Activated T-cell treated with anti-CD3 and anti-CD28 coated beads for 4 hours (primary cell): ENCODE measurements around the gene MATN1.

ENCODE experiments used
- DNase-seq: peaks from one replicate; pipeline ENCODE4 v3.0.0-alpha.2; 2020

Gene MATN1

GRCh38 chr1:30757352-30758120, 34.2 kb upstream of the MATN1 start, which contains the start of gene LAPTM5:
TSS of gene LAPTM5 (minus strand) at chr1:30757774. CDS start at chr1:30757745, 29 bp downstream.
- DNase-seq = no peak

- DNase-seq = no peak
Measured at GRCh38 chr1:30756545-30757351, 33.4 kb upstream of the MATN1 start.

- DNase-seq = no peak
Measured at GRCh38 chr1:30756206-30756544, 32.8 kb upstream of the MATN1 start.

GRCh38 chr1:30755746-30756145, 32.4 kb upstream of the MATN1 start:
- DNase-seq = no peak

- no peak for DNase-seq
Measured at GRCh38 chr1:30755334-30755733, 31.9 kb upstream of the MATN1 start.

- no peak for DNase-seq
Measured at GRCh38 chr1:30754684-30755171, 31.3 kb upstream of the MATN1 start.

GRCh38 chr1:30753660-30754123, 30.3 kb upstream of the MATN1 start:
- DNase-seq = no peak

GRCh38 chr1:30753118-30753517, 29.7 kb upstream of the MATN1 start:
- DNase-seq = no peak

GRCh38 chr1:30752651-30752908, 29.2 kb upstream of the MATN1 start:
- no peak for DNase-seq

GRCh38 chr1:30751830-30752650, 28.7 kb upstream of the MATN1 start:
- no peak for DNase-seq

- no peak for DNase-seq
Measured at GRCh38 chr1:30750731-30751291, 27.4 kb upstream of the MATN1 start.

GRCh38 chr1:30749691-30750583, 26.6 kb upstream of the MATN1 start:
- no peak for DNase-seq

GRCh38 chr1:30748699-30749401, 25.5 kb upstream of the MATN1 start:
- no peak for DNase-seq

GRCh38 chr1:30748098-30748698, 24.8 kb upstream of the MATN1 start:
- no peak for DNase-seq

GRCh38 chr1:30747033-30748008, 23.9 kb upstream of the MATN1 start:
- DNase-seq = no peak

- no peak for DNase-seq
Measured at GRCh38 chr1:30746212-30747032, 23.0 kb upstream of the MATN1 start.

GRCh38 chr1:30745834-30746208, 22.4 kb upstream of the MATN1 start:
- no peak for DNase-seq

GRCh38 chr1:30745156-30745833, 21.9 kb upstream of the MATN1 start:
- DNase-seq = no peak
